ENCODE data around the gene GALNT14. TPM values are rescaled to one million over a fixed set of nuclear protein-coding genes. Genes with fewer than 3 reads are reported as not detected.
A peak's percentile ranks its signal among the peaks of the same experiment; 100 is the strongest.
"Not testable (repeated sequence)": the region's sequence is repeated elsewhere in the genome, so short reads cannot be mapped to it uniquely, and the experiment has no call there.

GALNT14 gene
- 1 to 10 TPM in 1 of 6 donors, under 1 TPM in 3, not detected in 2; 0.45 to 1.4 (median 0.64) TPM for polyA plus RNA-seq (ENCODE audit: low read depth in 6 of 6)

GRCh38 chr2:31138037-31138962 is at the start of gene GALNT14:
Gene GALNT14, minus strand, starts transcription at chr2:31138440. Its CDS starts 354 bp downstream, at chr2:31138086.
- peak; percentile 72 for DNase-seq
- Mint-ChIP-seq H3K27me3 (peaks cover 6 to 20% (median 19%) of the 10 kb centered on the region in 3 donors), H3K27ac (peak within 1 kb of the TSS in 3 of 6 donors; percentile 12 to 75 (median 72)), H3K36me3 (no peaks in the 10 kb centered on the region), H3K4me1 (peaks cover 10 to 18% (median 10%) of the 10 kb centered on the region in 3 donors), H3K4me3 (peak within 1 kb of the TSS; percentile 85 to 94 (median 88)), H3K9me3 (no peaks in the 10 kb centered on the region)
- peak; percentile 79 to 80 for ATAC-seq (ENCODE audit: low read depth in 2 of 2)

- DNase-seq, result no peak
- no peak for ATAC-seq (ENCODE audit: low read depth in 2 of 2)
- Mint-ChIP-seq H3K4me3 (no peak overlapping the region), H3K9me3 (peaks cover 0 to 7% (median 0%) of the 10 kb centered on the region in 7 donors), H3K36me3 (peaks cover 13 to 20% of the 10 kb centered on the region in 2 donors), H3K27me3 (no peaks in the 10 kb centered on the region), H3K27ac (peak overlapping the region in 1 of 6 donors; percentile 38), H3K4me1 (no peaks in the 10 kb centered on the region)
These were observed 48.9 kb upstream of the GALNT14 start for GRCh38 chr2:31187166-31187565.

- DNase-seq; H3K27me3 Mint-ChIP-seq; ATAC-seq (ENCODE audit: low read depth in 2 of 2); H3K4me3 Mint-ChIP-seq; H3K4me1 Mint-ChIP-seq; H3K27ac Mint-ChIP-seq: not testable (repeated sequence)
- Mint-ChIP-seq H3K9me3 (peaks cover 0 to 10% (median 1%) of the 10 kb centered on the region in 7 donors), H3K36me3 (peaks cover 9 to 15% of the 10 kb centered on the region in 2 donors)
These were observed 45.7 kb upstream of the GALNT14 start for GRCh38 chr2:31183973-31184372.

- no peak for ATAC-seq (ENCODE audit: low read depth in 2 of 2)
- H3K4me1 Mint-ChIP-seq, result peaks cover 4 to 5% (median 4%) of the 10 kb centered on the region in 3 donors
- H3K36me3 Mint-ChIP-seq, result peaks cover 0 to 12% of the 10 kb centered on the region in 2 donors
- peaks cover 0 to 3% (median 0%) of the 10 kb centered on the region in 7 donors for H3K9me3 Mint-ChIP-seq
- no peak for DNase-seq
- no peaks in the 10 kb centered on the region for H3K27me3 Mint-ChIP-seq
- H3K4me3 Mint-ChIP-seq, result no peak overlapping the region
- no peak overlapping the region for H3K27ac Mint-ChIP-seq
These were observed 38.5 kb upstream of the GALNT14 start for GRCh38 chr2:31176742-31177141.

- ATAC-seq (ENCODE audit: low read depth in 2 of 2), result no peak
- H3K27ac Mint-ChIP-seq, result peak overlapping the region in 2 of 6 donors; percentile 32 to 74
- H3K4me1 Mint-ChIP-seq, result peaks cover 8 to 19% (median 17%) of the 10 kb centered on the region in 3 donors
- no peaks in the 10 kb centered on the region for H3K9me3 Mint-ChIP-seq
- no peak for DNase-seq
- no peaks in the 10 kb centered on the region for H3K27me3 Mint-ChIP-seq
- H3K36me3 Mint-ChIP-seq, result peaks cover 0 to 4% of the 10 kb centered on the region in 2 donors
- peak overlapping the region in 1 of 8 donors; percentile 7 for H3K4me3 Mint-ChIP-seq
These were observed 32.9 kb upstream of the GALNT14 start for GRCh38 chr2:31171142-31171541.

GRCh38 chr2:31170071-31170698 is 31.9 kb upstream of the GALNT14 start:
- Mint-ChIP-seq H3K4me3 (peak overlapping the region in 1 of 8 donors; percentile 44), H3K36me3 (no peaks in the 10 kb centered on the region), H3K4me1 (peaks cover 8 to 23% (median 20%) of the 10 kb centered on the region in 3 donors), H3K27me3 (no peaks in the 10 kb centered on the region), H3K9me3 (no peaks in the 10 kb centered on the region), H3K27ac (no peak overlapping the region)
- ATAC-seq (ENCODE audit: low read depth in 2 of 2) (peak; percentile 81 to 89), DNase-seq (peak; percentile 51)

GRCh38 chr2:31168291-31168690 is 30.1 kb upstream of the GALNT14 start:
- H3K4me1 Mint-ChIP-seq, result peaks cover 12 to 30% (median 26%) of the 10 kb centered on the region in 3 donors
- no peak overlapping the region for H3K4me3 Mint-ChIP-seq
- no peaks in the 10 kb centered on the region for H3K9me3 Mint-ChIP-seq
- no peak overlapping the region for H3K27ac Mint-ChIP-seq
- H3K27me3 Mint-ChIP-seq, result peaks cover 0 to 6% (median 0%) of the 10 kb centered on the region in 3 donors
- no peak for DNase-seq
- H3K36me3 Mint-ChIP-seq, result peaks cover 0 to 5% of the 10 kb centered on the region in 2 donors
- no peak for ATAC-seq (ENCODE audit: low read depth in 2 of 2)

- Mint-ChIP-seq H3K4me3 (no peak overlapping the region), H3K36me3 (peaks cover 0 to 5% of the 10 kb centered on the region in 2 donors), H3K27me3 (peaks cover 0 to 6% (median 0%) of the 10 kb centered on the region in 3 donors), H3K27ac (no peak overlapping the region), H3K4me1 (peaks cover 10 to 28% (median 23%) of the 10 kb centered on the region in 3 donors), H3K9me3 (no peaks in the 10 kb centered on the region)
- DNase-seq (no peak), ATAC-seq (ENCODE audit: low read depth in 2 of 2) (no peak)
These were observed 28.7 kb upstream of the GALNT14 start for GRCh38 chr2:31166925-31167324.

GRCh38 chr2:31163011-31163539 is 24.8 kb upstream of the GALNT14 start:
- peak overlapping the region in 1 of 6 donors; percentile 27 for H3K27ac Mint-ChIP-seq
- no peak for ATAC-seq (ENCODE audit: low read depth in 2 of 2)

GRCh38 chr2:31161637-31162036 is 23.4 kb upstream of the GALNT14 start:
- Mint-ChIP-seq H3K27me3 (peaks cover 0 to 6% (median 0%) of the 10 kb centered on the region in 3 donors), H3K36me3 (peaks cover 0 to 5% of the 10 kb centered on the region in 2 donors), H3K4me3 (no peak overlapping the region), H3K27ac (no peak overlapping the region), H3K9me3 (no peaks in the 10 kb centered on the region), H3K4me1 (peaks cover 8 to 13% (median 11%) of the 10 kb centered on the region in 3 donors)
- ATAC-seq (ENCODE audit: low read depth in 2 of 2) (no peak), DNase-seq (no peak)

More at GRCh38 chr2:31163011-31163539, 24.8 kb upstream of the GALNT14 start:
- Mint-ChIP-seq H3K4me1 (peaks cover 5 to 13% (median 10%) of the 10 kb centered on the region in 3 donors), H3K27me3 (peaks cover 0 to 6% (median 0%) of the 10 kb centered on the region in 3 donors), H3K36me3 (peaks cover 0 to 5% of the 10 kb centered on the region in 2 donors), H3K4me3 (no peak overlapping the region), H3K9me3 (no peaks in the 10 kb centered on the region)
- no peak for DNase-seq

- H3K4me1 Mint-ChIP-seq, result peaks cover 0 to 6% (median 4%) of the 10 kb centered on the region in 3 donors
- no peaks in the 10 kb centered on the region for H3K27me3 Mint-ChIP-seq
- ATAC-seq (ENCODE audit: low read depth in 2 of 2), result no peak
- no peak for DNase-seq
- H3K9me3 Mint-ChIP-seq, result peaks cover 0 to 17% (median 8%) of the 10 kb centered on the region in 7 donors
- no peaks in the 10 kb centered on the region for H3K36me3 Mint-ChIP-seq
- peak overlapping the region in 1 of 8 donors; percentile 58 for H3K4me3 Mint-ChIP-seq
- H3K27ac Mint-ChIP-seq, result no peak overlapping the region
These were observed 13.3 kb upstream of the GALNT14 start for GRCh38 chr2:31151501-31151900.

- ATAC-seq (ENCODE audit: low read depth in 2 of 2), result peak; percentile 65 to 76
- H3K27ac Mint-ChIP-seq, result peak overlapping the region in 3 of 6 donors; percentile 27 to 84 (median 30)
- H3K36me3 Mint-ChIP-seq, result no peaks in the 10 kb centered on the region
- peaks cover 0 to 17% (median 8%) of the 10 kb centered on the region in 7 donors for H3K9me3 Mint-ChIP-seq
- H3K4me3 Mint-ChIP-seq, result no peak overlapping the region
- H3K4me1 Mint-ChIP-seq, result peaks cover 0 to 6% (median 4%) of the 10 kb centered on the region in 3 donors
- no peak for DNase-seq
- H3K27me3 Mint-ChIP-seq, result no peaks in the 10 kb centered on the region
These were observed 12.0 kb upstream of the GALNT14 start for GRCh38 chr2:31150120-31150670.

GRCh38 chr2:31148514-31148913 is 10.3 kb upstream of the GALNT14 start:
- H3K4me3 Mint-ChIP-seq, result peak overlapping the region in 1 of 8 donors; percentile 61
- peaks cover 0 to 6% (median 4%) of the 10 kb centered on the region in 3 donors for H3K4me1 Mint-ChIP-seq
- no peaks in the 10 kb centered on the region for H3K27me3 Mint-ChIP-seq
- peak overlapping the region in 1 of 6 donors; percentile 75 for H3K27ac Mint-ChIP-seq
- peaks cover 0 to 17% (median 8%) of the 10 kb centered on the region in 7 donors for H3K9me3 Mint-ChIP-seq
- DNase-seq (no peak), ATAC-seq (ENCODE audit: low read depth in 2 of 2) (no peak)
- peaks cover 0 to 4% of the 10 kb centered on the region in 2 donors for H3K36me3 Mint-ChIP-seq
